IMR-90 (cell line): Measurements from ENCODE around the gene MYO9B. TPM values are rescaled to one million over a fixed set of nuclear protein-coding genes. Genes with fewer than 3 reads are reported as not detected.
A peak's percentile ranks its signal among the peaks of the same experiment; 100 is the strongest.

Experiments
- ATAC-seq: fragments of 200-7000 bp; cut with Tn5 transposase; 2 replicates; pipeline ENCODE4 v1.9.1; 2020; ENCODE audit warnings: low read depth, mild to moderate bottlenecking, moderate library complexity
- BruUV-seq: library from RNA; stranded (reverse); fragments of 400-500 nt; replicated peaks from 2 replicates; lab custom pipeline; 2021; lab: Mats Ljungman, UMichigan
- CTCF ChIA-PET: fragments of 300-600 bp; formaldehyde crosslinking; extraction: SDS; loops from one replicate; lab custom pipeline; 2021; ENCODE audit warnings: antibody characterized with exemption; lab: Yijun Ruan, JAX
- POLR2A ChIA-PET: fragments of 300-600 bp; sonication (Branson Sonifier 250); formaldehyde crosslinking; loops from one replicate; lab custom pipeline; 2022; ENCODE audit warnings: antibody characterized with exemption; ENCODE audit not compliant: unreplicated experiment; lab: Charles Lee
- DNase-seq: peaks from one replicate; pipeline ENCODE4 v3.0.0; 2013
- H2AFZ ChIP-seq: replicated peaks from 2 replicates; pipeline ENCODE3; 2013; ENCODE audit warnings: low read length, mild to moderate bottlenecking; ENCODE audit not compliant: poor library complexity
- H2AK5ac ChIP-seq: 2 replicates; pipeline ENCODE4 v1.6.1; 2013; ENCODE audit warnings: low read depth, low read length, inconsistent platforms
- H2AK9ac ChIP-seq: replicated peaks from 2 replicates; pipeline ENCODE3; 2013; ENCODE audit warnings: mild to moderate bottlenecking, low read depth, low read length, moderate library complexity; ENCODE audit not compliant: poor library complexity
- H2BK120ac ChIP-seq: 2 replicates; pipeline ENCODE4 v1.6.1; 2013; ENCODE audit warnings: low read depth, low read length, inconsistent platforms
- H2BK15ac ChIP-seq: 3 replicates; pipeline ENCODE4 v1.6.1; 2013; ENCODE audit warnings: low read depth, low read length, inconsistent platforms
- H2BK20ac ChIP-seq: 2 replicates; pipeline ENCODE4 v1.6.1; 2013; ENCODE audit warnings: low read depth, mild to moderate bottlenecking, inconsistent platforms, low read length, moderate library complexity
- H2BK5ac ChIP-seq: 2 replicates; pipeline ENCODE4 v1.6.1; 2013; ENCODE audit warnings: mild to moderate bottlenecking, low read depth, low read length, inconsistent platforms; ENCODE audit not compliant: poor library complexity, severe bottlenecking
- H3K14ac ChIP-seq: replicated peaks from 2 replicates; pipeline ENCODE4 v1.6.1; 2013; ENCODE audit warnings: low read depth, low read length, inconsistent platforms
- H3K18ac ChIP-seq: 2 replicates; pipeline ENCODE4 v1.6.1; 2013; ENCODE audit warnings: low read depth, low read length, control low read depth
- H3K23ac ChIP-seq: 2 replicates; pipeline ENCODE4 v1.6.1; 2013; ENCODE audit warnings: low read depth, low read length, inconsistent platforms
- H3K27ac ChIP-seq: 2 replicates; pipeline ENCODE4 v1.5.1; 2013; ENCODE audit warnings: mild to moderate bottlenecking, control low read depth, low read length; ENCODE audit not compliant: insufficient read depth
- H3K27me3 ChIP-seq: 2 replicates; pipeline ENCODE4 v1.6.1; 2013; ENCODE audit warnings: low read length; ENCODE audit not compliant: control insufficient read depth, insufficient read depth
- H3K36me3 ChIP-seq: 2 replicates; pipeline ENCODE4 v1.6.1; 2013; ENCODE audit warnings: low read length, mixed read lengths; ENCODE audit not compliant: control insufficient read depth, insufficient read depth
- H3K4ac ChIP-seq: 2 replicates; pipeline ENCODE4 v1.6.1; 2013; ENCODE audit warnings: low read depth, low read length, inconsistent platforms
- H3K4me1 ChIP-seq: 2 replicates; pipeline ENCODE4 v1.6.1; 2013; ENCODE audit warnings: low read length, mixed read lengths; ENCODE audit not compliant: control insufficient read depth, insufficient read depth
- H3K4me2 ChIP-seq: 2 replicates; pipeline ENCODE4 v1.6.1; 2013; ENCODE audit warnings: low read depth, mild to moderate bottlenecking, control low read depth, low read length, moderate library complexity
- H3K4me3 ChIP-seq: 2 replicates; pipeline ENCODE4 v1.5.1; 2013; ENCODE audit warnings: low read depth, mild to moderate bottlenecking, control low read depth, low read length, moderate library complexity; ENCODE audit not compliant: insufficient read depth
- H3K56ac ChIP-seq: 2 replicates; pipeline ENCODE4 v1.6.1; 2013; ENCODE audit warnings: low read length, inconsistent platforms; ENCODE audit not compliant: insufficient read depth; ENCODE audit errors: extremely low read depth
- H3K79me1 ChIP-seq, 2 experiments: 2 replicates each; pipeline ENCODE4 v1.6.1; 2013; ENCODE audit warnings: low read length in 2 of 2, inconsistent platforms in 1 of 2, low read depth in 1 of 2
- H3K9ac ChIP-seq: 2 replicates; pipeline ENCODE4 v1.6.1; 2013; ENCODE audit warnings: low read depth, low read length, control low read depth
- H3K9me1 ChIP-seq: 2 replicates; pipeline ENCODE4 v1.6.1; 2013; ENCODE audit warnings: low read length, inconsistent platforms; ENCODE audit not compliant: insufficient read depth
- H3K9me3 ChIP-seq: 2 replicates; pipeline ENCODE4 v1.6.1; 2013; ENCODE audit warnings: low read length; ENCODE audit not compliant: control insufficient read depth, insufficient read depth
- H4K20me1 ChIP-seq: 2 replicates; pipeline ENCODE4 v1.6.1; 2013; ENCODE audit warnings: low read length, inconsistent platforms; ENCODE audit not compliant: insufficient read depth
- H4K5ac ChIP-seq: 2 replicates; pipeline ENCODE4 v1.6.1; 2013; ENCODE audit warnings: mild to moderate bottlenecking, low read depth, low read length, control low read depth
- H4K8ac ChIP-seq, 2 experiments: 2 replicates each; pipeline ENCODE4 v1.6.1; 2013; ENCODE audit warnings: low read depth in 2 of 2, low read length in 2 of 2, control low read depth in 1 of 2, inconsistent platforms in 1 of 2
- H4K91ac ChIP-seq: 2 replicates; pipeline ENCODE4 v1.6.1; 2013; ENCODE audit warnings: low read depth, low read length, inconsistent platforms; ENCODE audit not compliant: insufficient read depth
- BHLHE40 ChIP-seq: fragments of 150-350 bp; IDR thresholded peaks from 2 replicates; pipeline ENCODE4 v1.6.1; 2016; ENCODE audit warnings: mild to moderate bottlenecking, low read depth, low read length
- CHD1 ChIP-seq: IDR thresholded peaks from 2 replicates; pipeline ENCODE4 v1.6.1; 2012; ENCODE audit warnings: low read depth, low read length, improper control_type of control experiment
- FOS ChIP-seq: fragments of 150-350 bp; IDR thresholded peaks from 2 replicates; pipeline ENCODE4 v1.6.1; 2016; ENCODE audit warnings: low read depth, low read length
- MAFK ChIP-seq: IDR thresholded peaks from 2 replicates; pipeline ENCODE4 v1.6.1; 2012; ENCODE audit warnings: low read depth, low read length, improper control_type of control experiment
- MAZ ChIP-seq: IDR thresholded peaks from 2 replicates; pipeline ENCODE4 v1.6.1; 2012; ENCODE audit warnings: low read depth, mild to moderate bottlenecking, low read length, improper control_type of control experiment, moderate library complexity, borderline replicate concordance
- MXI1 ChIP-seq: IDR thresholded peaks from 2 replicates; pipeline ENCODE4 v1.6.1; 2012; ENCODE audit warnings: low read depth, mild to moderate bottlenecking, low read length, moderate library complexity, borderline replicate concordance
- NFE2L2 ChIP-seq: fragments of 150-350 bp; IDR thresholded peaks from 2 replicates; pipeline ENCODE4 v1.6.1; 2016; ENCODE audit warnings: low read depth, mild to moderate bottlenecking, low read length
- POLR2A ChIP-seq: IDR thresholded peaks from 2 replicates; pipeline ENCODE4 v1.6.1; 2012; ENCODE audit warnings: mild to moderate bottlenecking, low read depth, low read length
- RAD21 ChIP-seq: IDR thresholded peaks from 2 replicates; pipeline ENCODE4 v1.6.1; 2012; ENCODE audit warnings: low read length, improper control_type of control experiment
- RCOR1 ChIP-seq: IDR thresholded peaks from 2 replicates; pipeline ENCODE4 v1.6.1; 2012; ENCODE audit warnings: mild to moderate bottlenecking, low read length, improper control_type of control experiment; ENCODE audit not compliant: insufficient replicate concordance
- RFX5 ChIP-seq: IDR thresholded peaks from 2 replicates; pipeline ENCODE4 v1.8.0; 2012; ENCODE audit warnings: low read depth, mild to moderate bottlenecking, low read length, moderate library complexity
- SMC3 ChIP-seq: fragments of 150-350 bp; IDR thresholded peaks from 2 replicates; pipeline ENCODE4 v1.6.1; 2016; ENCODE audit warnings: low read depth, mild to moderate bottlenecking, antibody characterized with exemption, low read length, moderate library complexity
- USF2 ChIP-seq: fragments of 150-350 bp; IDR thresholded peaks from 2 replicates; pipeline ENCODE4 v1.6.1; 2017; ENCODE audit warnings: mild to moderate bottlenecking, antibody characterized with exemption, low read length, low read depth
- WGBS, 2 experiments: methylation state at CpG; one replicate each; pipeline versions ENCODE4 v1.1.5 to v1.1.7; 2013; ENCODE audit warnings: missing lambda C conversion rate in 2 of 2; ENCODE audit not compliant: insufficient read length in 1 of 2; ENCODE audit errors: extremely low coverage in 2 of 2; 5-methylcytosine and 5-hydroxymethylcytosine counted together
- dilution Hi-C: fragments of 300-500 bp; cut with HindIII; formaldehyde crosslinking; loops from one replicate; pipeline ENCODE4 v1.14.3; 2018; ENCODE audit warnings: low sequenced_read_pairs; ENCODE audit not compliant: unreplicated experiment
- in situ Hi-C: fragments of 300-500 bp; cut with MboI; formaldehyde crosslinking; loops from 3 replicates; pipeline ENCODE4 v1.14.3; 2019; ENCODE audit warnings: low sequenced_read_pairs, inconsistent platforms, mixed read lengths
- intact Hi-C: fragments of 100-400 bp; cut with micrococcal nuclease; formaldehyde crosslinking; loops from 2 replicates; pipeline ENCODE4 v1.10.0; 2022
- polyA plus RNA-seq, 3 experiments: library from polyadenylated mRNA; depleted of rRNA; stranded (reverse); fragments of >200 nt; gene quantifications; 2 replicates each; pipeline ENCODE4 v1.2.3, GENCODE V29; 2012; ENCODE audit warnings: low replicate concordance in 1 of 3
- total RNA-seq: library from RNA; depleted of rRNA; stranded (reverse); fragments of >200 nt; gene quantifications from 2 replicates; pipeline ENCODE4 v1.2.3, GENCODE V29; 2012
- TF ChIP-seq, protein P1 (sequence below): conservative IDR thresholded peaks from 2 replicates; pipeline ENCODE4 v1.5.1; 2012; ENCODE audit warnings: mild to moderate bottlenecking, low read depth, low read length, improper control_type of control experiment

MYO9B gene
- total and polyA plus RNA-seq, 2 of the 4 experiments (the other 2 are of a cell fraction): 61.8 to 77.8 TPM

GRCh38 chr19:17107546-17108452 is 32.2 kb downstream of the MYO9B start:
- H3K9me3 ChIP-seq: no peaks in the 10 kb centered on the region
- peak overlapping the region; percentile 63 for H3K4me2 ChIP-seq
- DNase-seq: peak; percentile 98
- peaks cover 10 to 85% of the 10 kb centered on the region in 2 experiments; a peak in 3 of 4 replicates for H3K79me1 ChIP-seq
- H2BK20ac ChIP-seq: peak overlapping the region; percentile 95
- ChIA-PET POLR2A (interaction anchor here (0.6 kb wide), 1 partner anchor 273 kb away, joined by 3 read pairs; no protein-coding TSS in a partner anchor), CTCF (interaction anchor here (0.5 kb wide), 1 partner anchor 14 kb away, joined by 3 read pairs; no protein-coding TSS in a partner anchor)
- peak overlapping the region; percentile 97 for H4K91ac ChIP-seq
- H2AFZ ChIP-seq: peak overlapping the region; percentile 86
- H3K9me1 ChIP-seq: peaks cover 19% of the 10 kb centered on the region
- peak overlapping the region; percentile 87 for H3K56ac ChIP-seq
- H2BK5ac ChIP-seq: peak overlapping the region; percentile 89
- H3K4ac ChIP-seq: peak overlapping the region; percentile 92
- no peaks in the 10 kb centered on the region for H3K27me3 ChIP-seq
- H3K4me1 ChIP-seq: peaks cover 7% of the 10 kb centered on the region
- peak overlapping the region; percentile 98 for H2AK9ac ChIP-seq
- peaks cover 56% of the 10 kb centered on the region for H4K20me1 ChIP-seq
- WGBS, 2 experiments: 33% methylated on average over 6 of the region's 27 CpGs; no CpG with 5 or more reads in 1 of the 2 experiments
- peak overlapping the region; percentile 93 to 95 for H4K8ac ChIP-seq
- peak overlapping the region; percentile 92 for H3K14ac ChIP-seq
- peak overlapping the region; percentile 96 for H3K23ac ChIP-seq
- dilution Hi-C loops: no loop called here
- H2BK120ac ChIP-seq: peak overlapping the region; percentile 96
- peak overlapping the region; percentile 33 for H4K5ac ChIP-seq
- H2AK5ac ChIP-seq: peak overlapping the region; percentile 98
- intact Hi-C loops: loop anchor here (1.0 to 2.0 kb wide), 2 partner anchors 27 kb away; no protein-coding TSS in a partner anchor
- peak overlapping the region; percentile 24 for H3K9ac ChIP-seq
- H3K18ac ChIP-seq: peak overlapping the region; percentile 35
- peak overlapping the region; percentile 86 for H3K27ac ChIP-seq
- peak overlapping the region; percentile 98 for H2BK15ac ChIP-seq
- H3K36me3 ChIP-seq: peaks cover 50% of the 10 kb centered on the region
- H3K4me3 ChIP-seq: no peak overlapping the region
- in situ Hi-C loops: no loop called here
- BruUV-seq: no TSS peak
- peak; percentile 97 for ATAC-seq
- peak; percentile 23; the same call in 1 of the 2 replicates for TF ChIP-seq RAD21
- TF ChIP-seq MAFK: no peak
- TF ChIP-seq CHD1: 0 out of 2 replicates have a peak, but pooled peaks have one; percentile 61
- peak; percentile 26; the same call in 1 of the 2 replicates for TF ChIP-seq SMC3
- peak; percentile 93 for TF ChIP-seq BHLHE40
- TF ChIP-seq, protein P1, sequence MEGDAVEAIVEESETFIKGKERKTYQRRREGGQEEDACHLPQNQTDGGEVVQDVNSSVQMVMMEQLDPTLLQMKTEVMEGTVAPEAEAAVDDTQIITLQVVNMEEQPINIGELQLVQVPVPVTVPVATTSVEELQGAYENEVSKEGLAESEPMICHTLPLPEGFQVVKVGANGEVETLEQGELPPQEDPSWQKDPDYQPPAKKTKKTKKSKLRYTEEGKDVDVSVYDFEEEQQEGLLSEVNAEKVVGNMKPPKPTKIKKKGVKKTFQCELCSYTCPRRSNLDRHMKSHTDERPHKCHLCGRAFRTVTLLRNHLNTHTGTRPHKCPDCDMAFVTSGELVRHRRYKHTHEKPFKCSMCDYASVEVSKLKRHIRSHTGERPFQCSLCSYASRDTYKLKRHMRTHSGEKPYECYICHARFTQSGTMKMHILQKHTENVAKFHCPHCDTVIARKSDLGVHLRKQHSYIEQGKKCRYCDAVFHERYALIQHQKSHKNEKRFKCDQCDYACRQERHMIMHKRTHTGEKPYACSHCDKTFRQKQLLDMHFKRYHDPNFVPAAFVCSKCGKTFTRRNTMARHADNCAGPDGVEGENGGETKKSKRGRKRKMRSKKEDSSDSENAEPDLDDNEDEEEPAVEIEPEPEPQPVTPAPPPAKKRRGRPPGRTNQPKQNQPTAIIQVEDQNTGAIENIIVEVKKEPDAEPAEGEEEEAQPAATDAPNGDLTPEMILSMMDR: no peak
- TF ChIP-seq POLR2A: 0 out of 2 replicates have a peak, but pooled peaks have one; percentile 41
- peak; percentile 72 for TF ChIP-seq MXI1
- no peak for TF ChIP-seq RCOR1
- peak; percentile 42; the same call in 1 of the 2 replicates for TF ChIP-seq NFE2L2
- peak; percentile 56; the same call in 1 of the 2 replicates for TF ChIP-seq USF2
- no peak for TF ChIP-seq RFX5
- TF ChIP-seq FOS: peak; percentile 96
- peak; percentile 82; the same call in 1 of the 2 replicates for TF ChIP-seq MAZ
